GM18867 (cell line): Measurements from ENCODE around the gene ZMAT5.

ENCODE experiments used
- ATAC-seq: cut with Tn5 transposase; IDR thresholded peaks from one replicate; pipeline ENCODE4 v1.9.1; 2021; ENCODE audit warnings: mild to moderate bottlenecking, moderate library complexity; ENCODE audit not compliant: unreplicated experiment

ZMAT5 gene, protein sequence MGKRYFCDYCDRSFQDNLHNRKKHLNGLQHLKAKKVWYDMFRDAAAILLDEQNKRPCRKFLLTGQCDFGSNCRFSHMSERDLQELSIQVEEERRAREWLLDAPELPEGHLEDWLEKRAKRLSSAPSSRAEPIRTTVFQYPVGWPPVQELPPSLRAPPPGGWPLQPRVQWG

DNA sequence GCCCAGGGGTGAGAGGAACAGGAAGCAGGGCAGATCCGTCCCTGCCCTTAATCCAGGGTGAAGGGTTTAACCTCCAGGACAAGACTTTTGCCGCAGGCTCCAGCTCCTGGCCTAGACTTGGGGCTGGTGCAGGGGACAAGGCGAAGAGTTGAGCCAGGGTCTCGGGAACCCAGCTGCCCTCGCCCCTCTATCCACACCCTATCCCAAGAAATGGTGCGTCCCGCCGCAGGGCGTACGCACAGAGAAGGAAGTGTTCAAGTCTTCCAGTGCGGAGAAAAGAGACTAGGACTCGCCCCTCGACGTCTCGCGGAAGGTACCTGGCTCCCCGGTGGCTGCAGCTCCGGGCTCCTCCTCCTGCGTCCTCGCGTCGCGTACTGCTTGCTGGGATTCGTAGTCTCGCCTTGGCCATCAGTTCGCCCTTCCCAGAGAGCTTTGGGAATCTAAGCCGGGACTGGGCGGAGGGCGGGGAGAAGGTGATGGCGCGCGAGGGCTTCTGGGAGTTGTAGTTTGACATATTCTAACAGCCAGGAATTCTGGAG, at the start of gene ZMAT5:
TSS of gene ZMAT5 (minus strand) at position 376 of the 539 bp plus-strand sequence. CDS start 18,463 bp downstream, outside the sequence.
- ATAC-seq: peak; percentile 86

DNA sequence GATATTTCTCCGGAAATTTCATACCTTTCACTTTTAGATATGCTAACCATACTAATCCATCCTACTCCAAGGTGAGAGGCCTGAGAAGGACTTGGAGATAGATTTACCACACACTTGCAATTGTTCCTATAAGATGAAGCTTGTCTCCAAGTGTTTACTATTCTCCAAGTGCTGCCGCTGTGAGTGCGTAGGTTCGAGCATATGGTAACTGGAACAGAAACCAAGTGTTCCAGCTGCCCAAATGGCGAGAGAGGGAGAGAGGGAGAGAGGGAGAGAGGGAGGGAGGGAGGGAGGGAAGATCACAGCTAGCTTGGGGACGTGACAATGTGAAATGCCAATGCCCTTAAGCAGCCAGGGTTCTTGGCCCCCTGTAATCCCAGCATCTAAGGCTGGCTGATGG, 49.7 kb upstream of the ZMAT5 start:
- ATAC-seq: no peak

DNA sequence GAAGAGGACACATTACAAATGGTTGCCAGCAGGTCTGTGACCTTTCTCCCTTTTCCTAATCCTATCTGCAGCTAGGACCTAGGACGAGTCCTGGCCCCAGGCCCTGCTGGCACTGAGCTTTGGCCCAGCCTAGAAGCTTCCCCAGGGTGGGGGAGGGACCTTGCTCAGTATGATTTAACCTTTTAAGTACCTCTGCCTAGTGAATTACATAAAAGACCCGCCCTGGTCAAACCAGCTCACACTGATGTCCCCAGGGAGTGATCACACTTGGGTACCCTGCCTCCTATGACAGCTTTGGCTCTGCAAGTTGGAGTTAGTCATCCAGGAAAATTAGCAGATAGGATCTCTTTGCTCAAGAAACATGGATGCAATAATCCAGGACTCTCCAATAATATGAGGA, 49.3 kb upstream of the ZMAT5 start:
- ATAC-seq: no peak

DNA sequence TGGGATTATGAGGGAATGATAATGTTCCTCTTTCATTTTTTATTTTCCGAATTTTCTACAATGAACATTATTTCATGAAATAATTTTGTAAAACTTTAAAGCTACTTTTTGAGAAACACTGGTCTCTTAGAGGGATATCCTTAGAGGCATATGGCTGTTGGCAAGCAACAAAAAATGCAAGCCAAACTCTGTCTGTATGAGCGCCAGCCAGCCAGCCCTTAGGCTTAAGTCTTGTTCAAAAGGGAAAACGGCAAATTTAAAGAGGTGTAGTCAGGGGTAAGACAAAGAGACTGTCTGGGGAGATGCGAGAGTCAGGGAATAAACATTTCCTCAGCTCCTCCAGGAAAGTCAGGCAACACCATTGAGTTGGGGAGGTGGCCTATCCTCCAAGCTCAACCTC, 48.8 kb upstream of the ZMAT5 start:
- ATAC-seq: no peak

DNA sequence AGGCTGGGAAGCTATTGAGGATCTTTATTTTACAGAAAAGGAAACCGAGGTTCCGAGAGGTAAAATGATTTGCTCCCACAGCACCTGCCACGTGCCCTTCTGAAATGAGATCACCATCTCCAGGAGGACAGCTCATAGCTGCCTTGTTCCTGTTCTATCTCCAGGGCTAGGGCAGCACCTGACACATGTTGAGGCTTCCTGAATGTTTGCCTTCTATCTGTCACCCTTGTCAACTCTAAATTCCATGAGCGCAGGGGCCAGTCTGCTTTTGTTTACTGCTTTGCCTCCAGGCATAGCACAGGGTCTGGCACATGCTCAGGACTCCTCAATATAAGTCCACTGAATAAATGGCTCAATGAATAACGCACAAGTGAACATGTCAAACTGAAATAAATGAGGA, 47.2 kb upstream of the ZMAT5 start:
- ATAC-seq: no peak

DNA sequence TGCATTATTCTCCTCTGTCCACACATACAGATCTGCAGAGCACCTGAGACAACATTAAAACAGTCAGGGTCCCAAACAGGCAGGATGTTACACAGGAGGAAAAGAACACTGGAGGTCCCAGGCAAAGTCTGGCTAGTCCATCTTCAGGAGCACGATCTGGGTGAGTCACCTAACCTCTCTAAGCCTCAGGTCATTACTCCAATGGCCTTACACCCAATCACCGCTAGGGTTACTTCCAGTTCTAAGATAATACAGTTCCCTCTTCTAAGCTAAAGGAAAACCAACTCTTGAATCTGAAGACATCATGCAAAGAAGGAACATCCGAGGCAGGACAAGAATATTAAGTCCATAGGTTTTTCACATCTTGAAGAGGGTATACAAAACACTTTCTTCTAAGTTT, 46.8 kb upstream of the ZMAT5 start:
- ATAC-seq: no peak

DNA sequence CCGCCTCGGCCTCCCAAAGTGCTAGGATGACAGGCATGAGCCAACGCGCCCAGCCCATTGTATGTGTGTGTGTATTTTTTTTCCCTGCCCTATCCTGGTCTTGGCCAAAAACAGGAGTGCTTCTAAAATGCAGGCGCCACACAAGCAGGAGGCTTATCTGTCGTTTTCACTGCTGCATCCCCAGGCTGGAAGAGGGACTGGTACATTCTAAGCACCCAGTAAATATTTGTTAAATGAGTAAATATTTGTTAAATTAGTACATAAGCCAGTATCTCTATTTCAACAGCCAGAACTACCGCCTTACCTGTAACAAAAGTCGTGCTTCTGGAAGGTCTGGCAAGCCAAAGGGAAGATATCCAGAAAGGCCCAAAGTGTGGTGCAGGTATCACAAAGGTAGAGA, 46.3 kb upstream of the ZMAT5 start:
- no peak for ATAC-seq

DNA sequence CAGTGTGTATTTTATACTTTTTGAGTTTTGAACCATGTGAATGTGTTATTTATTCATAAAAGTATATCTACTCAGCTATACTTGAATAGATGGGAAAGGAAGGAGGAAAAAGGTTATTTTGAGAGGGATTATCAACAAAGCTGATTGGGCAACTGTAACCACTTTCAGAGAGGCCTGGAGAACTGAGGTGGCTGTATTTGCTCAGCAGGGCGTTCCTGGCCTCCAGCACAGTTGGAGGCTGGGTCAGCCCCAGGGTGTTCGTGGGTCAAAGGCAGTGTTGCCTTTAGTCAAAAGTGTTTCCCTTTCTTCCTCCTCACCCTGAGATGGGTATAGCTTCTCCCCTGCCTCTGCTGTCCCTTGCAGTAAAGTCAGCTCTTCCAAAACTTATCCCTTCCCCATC, 44.6 kb upstream of the ZMAT5 start:
- ATAC-seq: no peak

DNA sequence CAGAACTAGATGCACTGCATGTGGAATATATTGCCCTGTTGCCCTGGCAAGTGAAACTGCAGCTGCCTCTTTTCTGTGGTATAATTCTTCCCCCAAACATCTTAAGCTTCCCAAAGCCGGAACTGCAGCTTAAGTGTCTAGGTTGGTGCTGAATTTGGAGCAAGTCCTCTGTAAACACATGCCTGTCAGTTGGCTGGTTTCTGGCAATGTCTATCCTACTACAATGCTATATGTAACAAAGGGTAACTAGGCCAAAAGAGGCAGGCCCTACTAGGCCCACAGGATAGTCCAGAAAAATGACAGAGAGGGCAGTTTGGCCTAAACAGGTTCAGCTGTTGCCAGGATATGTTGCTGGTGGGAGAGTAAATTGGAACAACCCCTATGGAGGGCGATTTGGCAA, 43.4 kb upstream of the ZMAT5 start:
- no peak for ATAC-seq

DNA sequence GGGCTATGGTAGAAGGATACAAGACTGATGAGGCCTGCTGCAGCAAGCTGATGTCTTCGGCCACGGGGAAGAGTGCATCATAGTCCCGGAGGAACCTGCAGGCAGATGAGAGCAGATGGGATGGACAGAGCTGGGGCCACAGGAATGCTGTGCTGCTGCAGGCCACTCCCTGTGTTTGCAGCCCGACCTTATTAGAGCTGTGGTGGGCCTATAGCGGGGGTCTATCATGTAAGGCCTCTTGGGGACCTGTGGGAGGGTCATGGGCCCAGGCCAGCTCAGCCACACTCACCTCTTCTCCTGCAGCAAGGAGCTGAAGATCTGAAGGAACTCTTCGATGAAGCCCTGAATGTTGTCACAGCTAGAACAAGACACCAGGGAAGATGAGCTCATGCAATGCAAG, 39.4 kb upstream of the ZMAT5 start:
- ATAC-seq: no peak

DNA sequence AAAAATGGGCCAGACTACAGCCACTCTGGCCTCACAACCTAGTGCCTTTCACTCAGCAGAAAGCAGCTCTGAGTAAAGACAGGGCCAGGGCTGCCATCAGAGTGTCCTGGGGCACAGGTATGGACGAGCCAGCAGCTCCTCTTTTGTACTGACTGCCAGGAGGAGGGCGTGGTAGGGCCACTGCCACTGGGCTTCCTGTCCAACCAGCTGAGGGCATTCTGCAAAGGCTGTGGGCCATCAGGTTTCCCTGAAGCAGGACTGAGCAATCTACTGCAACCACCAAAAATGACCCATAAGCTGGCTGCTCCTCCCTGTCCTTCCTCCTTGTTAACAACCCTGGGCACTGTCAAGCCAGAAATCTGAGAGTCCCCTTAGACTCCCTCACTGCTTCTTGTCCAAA, 38.2 kb upstream of the ZMAT5 start:
- no peak for ATAC-seq

DNA sequence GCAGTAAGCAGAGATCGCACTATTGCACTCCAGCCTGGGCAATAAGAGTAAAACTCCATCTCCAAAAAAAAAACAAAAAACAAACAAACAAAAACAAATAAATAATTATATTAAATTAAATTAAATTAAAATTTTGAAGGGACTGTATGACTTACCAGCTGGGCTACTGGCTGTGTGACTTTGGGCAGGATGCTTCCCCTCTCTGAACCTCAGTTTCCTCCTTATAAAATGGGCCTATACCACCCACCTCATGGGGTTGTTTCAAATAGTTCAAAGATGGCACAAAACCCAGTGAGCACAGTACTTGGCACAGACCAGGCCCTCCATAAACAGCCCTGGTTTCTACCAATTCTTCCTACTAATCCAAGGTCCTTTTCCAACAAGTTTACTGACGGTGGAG, 36.4 kb upstream of the ZMAT5 start:
- ATAC-seq: no peak

DNA sequence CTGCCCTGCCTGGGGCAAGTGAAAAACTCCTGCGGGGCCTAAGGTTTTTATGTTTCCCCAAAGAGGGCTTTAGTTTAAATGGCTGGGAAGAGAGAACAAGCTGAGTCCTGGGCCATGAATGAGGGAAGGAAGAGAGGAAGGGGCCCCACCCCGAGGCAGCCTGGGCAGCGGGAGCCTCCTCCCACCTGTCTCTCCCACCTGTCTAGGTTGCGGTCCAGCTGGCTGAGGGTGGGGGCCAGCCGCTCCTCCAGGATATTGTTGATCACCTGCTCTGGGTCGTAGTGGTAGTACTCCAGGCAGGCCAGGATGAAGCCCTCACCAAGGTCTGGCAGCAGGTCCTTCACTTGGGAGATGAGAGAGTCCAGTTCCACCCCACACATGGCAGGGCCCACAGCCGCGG, 35.0 kb upstream of the ZMAT5 start:
- ATAC-seq: no peak

DNA sequence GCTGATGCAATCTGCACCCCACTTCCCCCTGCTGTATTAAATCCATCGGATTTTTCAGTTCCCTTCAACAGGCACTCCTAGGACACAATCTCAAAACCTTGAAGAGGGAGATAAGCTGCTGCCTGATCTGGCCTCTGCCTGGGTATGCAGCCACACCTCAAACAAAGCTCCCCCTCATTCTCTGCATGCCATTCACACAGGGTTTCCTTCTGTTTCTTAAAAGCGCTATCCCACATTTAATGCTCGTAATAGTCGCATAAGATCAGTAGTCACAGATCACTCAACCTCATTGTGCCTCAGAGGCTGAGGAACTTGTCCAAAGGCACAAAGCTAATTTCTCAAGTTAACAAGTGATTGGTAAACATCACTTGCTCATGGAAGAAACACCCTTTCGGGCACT, 34.3 kb upstream of the ZMAT5 start:
- ATAC-seq: no peak

DNA sequence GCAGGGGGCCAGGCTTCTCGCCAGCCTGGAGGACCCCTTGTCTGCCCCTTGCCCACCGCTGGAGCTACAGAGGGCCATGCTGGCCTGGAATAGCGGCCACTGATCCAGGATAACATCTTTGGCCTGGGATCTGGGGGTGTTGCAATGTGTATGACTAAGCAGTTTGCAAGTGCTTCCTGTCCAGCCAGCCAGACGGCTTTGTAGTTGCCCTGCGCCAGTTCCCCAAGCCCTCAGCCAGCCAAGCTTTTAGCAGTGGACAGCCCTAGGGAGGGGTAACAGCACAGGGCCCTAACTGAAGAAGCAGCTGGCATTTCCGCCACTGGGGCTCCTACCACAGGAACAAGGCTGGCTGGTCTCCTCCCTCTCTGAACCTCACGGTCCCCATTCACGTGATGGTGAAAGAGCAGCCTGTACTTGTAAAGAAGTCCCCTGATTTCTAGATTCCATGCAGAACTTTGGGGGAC, 32.4 kb upstream of the ZMAT5 start:
- ATAC-seq: no peak

DNA sequence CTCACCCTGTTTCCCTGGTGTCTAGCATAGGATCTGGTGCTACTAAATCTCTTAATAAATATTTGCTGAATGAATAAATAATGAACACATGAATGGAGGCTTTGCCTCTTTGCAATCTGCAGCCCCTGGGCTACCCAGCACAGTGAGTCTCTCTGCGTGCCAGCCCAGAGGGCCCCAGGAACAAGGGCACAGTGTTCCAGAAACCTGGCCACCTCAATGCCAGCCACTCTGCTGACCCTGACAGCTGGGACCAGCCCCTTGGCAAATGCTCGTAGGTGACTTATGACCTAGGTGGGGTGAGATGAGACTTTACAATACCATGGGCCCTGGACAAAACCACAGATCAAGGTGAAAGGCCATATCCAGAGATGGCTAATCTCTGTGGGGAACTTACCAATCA, 32.0 kb upstream of the ZMAT5 start:
- ATAC-seq: no peak

DNA sequence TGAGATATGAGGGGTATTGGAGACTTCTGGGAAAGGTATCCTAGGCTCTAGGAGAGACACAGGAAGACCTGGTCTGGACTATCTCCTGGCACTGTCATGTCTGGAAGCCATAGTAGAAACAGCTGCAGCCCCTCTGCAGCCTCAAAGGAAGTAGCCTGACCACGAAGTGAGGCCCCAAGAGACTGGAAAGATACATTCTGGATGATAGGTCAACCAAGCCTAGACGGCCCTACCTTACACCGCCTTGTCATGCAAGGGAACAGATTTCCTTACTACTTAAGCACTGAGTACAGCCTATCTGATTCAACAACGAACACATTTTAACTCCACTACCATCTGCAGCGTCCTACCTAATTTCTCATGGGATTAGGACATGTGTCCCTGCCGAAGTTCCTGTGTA, 31.5 kb upstream of the ZMAT5 start:
- ATAC-seq: no peak

DNA sequence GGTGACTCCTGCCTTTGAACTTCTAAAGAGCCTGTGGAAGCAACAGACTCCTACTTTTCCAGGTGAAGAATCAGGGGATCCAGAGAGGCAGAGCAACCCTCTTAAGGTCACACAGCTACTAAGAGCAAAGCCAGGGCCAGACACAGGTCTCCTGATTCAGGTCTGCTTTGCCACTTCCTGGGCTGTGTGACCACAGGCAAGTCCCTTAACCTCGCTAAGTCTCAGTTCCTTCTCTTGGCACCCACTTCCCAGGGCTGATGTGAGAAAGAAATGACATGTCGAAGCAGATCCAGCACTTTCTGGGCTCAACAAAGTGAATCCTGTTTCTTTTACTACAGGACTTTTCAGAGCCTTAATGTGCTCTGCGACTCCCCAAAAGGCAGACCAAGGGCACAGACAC, 30.5 kb upstream of the ZMAT5 start:
- no peak for ATAC-seq

DNA sequence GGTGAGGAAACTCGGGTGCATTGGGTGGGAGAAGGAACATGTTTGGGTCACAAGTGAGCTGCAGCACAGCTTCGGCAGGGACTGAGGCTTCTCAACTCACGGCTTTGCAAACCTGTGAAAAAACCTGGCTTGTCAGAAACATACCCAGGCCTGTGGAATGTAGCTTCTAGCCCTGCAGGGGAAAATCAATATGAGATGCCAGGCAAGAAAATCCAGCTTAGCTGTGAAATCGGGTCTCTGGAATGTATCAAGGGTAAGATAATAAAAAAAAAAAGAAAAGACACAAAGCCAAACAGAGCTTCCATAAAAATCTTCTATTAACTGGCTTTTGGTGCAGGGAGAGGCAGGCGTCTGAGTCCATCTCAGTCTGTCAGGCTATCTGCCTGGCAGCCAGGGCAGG, 28.9 kb upstream of the ZMAT5 start:
- no peak for ATAC-seq

DNA sequence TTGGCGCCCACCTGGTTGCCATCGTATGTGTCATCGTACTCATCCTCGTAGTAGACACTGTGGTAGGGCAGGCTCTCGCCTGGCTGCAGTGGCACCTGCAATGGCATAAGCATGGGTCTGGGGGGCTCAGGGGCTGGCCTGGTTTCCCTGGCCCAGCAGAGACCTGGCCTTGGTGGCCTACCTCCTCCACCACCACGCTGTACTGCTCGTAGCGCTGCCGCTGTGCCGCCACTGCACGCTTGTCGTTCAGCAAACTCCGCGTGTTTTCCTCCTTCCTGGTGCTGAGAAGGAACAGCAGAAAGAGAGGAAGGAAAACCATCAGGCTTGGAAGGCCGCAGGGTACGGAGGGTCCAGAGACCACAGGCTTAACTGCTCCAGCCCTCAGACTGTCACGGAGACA, 26.6 kb upstream of the ZMAT5 start:
- ATAC-seq: no peak

DNA sequence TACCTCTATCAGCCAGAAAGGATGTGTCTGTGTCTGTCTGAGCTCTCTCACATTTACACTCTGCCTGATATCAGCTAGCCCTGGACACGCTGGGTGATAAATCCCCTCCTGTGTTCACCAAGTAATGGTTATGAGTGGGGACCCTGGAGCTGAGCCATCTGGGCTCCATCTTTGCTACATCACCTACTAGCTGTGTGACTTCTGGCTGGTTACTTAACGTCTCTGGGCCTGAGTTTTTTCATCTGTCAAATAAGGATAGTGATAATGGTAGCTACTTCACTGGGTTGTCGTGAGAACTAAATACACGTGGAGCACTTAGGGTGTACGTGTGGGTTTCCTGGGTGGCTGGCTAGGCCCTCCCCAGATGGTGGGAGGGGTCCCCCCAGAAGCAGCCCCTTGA, 23.3 kb upstream of the ZMAT5 start:
- ATAC-seq: no peak

DNA sequence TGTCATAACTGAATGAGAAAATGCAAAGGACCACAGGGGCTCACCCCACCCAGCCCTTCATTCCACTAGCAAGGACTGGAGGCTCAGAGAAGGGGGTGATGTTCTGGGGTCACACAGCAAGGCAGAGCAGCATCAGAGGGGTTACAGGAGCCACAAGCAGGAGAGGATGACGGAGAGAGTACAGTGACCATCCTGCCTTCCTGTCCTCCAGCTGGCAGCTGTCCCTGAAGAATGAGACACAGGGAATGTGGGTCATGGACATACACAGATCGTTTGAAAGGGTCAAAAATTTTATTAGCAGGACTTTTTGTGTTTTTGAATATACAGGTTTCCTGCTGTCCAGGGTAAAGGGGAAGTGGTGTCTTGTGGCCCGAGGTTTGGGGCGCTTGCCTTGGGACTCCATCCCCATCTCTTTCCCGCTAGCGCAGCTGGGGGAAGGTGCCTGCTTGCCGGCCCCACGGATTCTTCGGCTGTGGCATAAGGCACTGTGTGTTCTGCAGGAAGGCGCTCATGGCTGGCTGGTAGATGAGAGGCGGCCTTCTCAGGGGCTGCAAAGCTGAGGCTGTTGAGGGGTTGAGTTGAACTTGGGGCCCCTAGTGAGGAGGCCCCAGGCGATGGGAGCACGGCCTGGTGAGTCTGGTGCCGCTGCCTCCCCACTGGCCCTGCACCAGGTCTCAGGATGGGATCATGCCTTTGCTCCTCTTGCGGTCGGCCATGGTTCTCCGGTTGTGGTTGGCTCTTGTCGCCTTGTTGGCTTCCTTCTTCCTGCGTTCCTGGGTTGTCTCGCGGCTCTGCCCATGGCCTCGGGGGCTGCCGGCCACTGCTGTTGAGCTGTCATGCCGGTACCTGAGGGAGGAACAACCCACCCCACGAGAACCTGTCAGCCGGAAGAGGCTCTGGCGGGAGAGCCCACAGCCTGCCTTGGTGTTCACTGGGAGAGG, 21.8 kb upstream of the ZMAT5 start:
- ATAC-seq: no peak
